ENCODE measurements around the gene DPF1. TPM values are rescaled to one million over a fixed set of nuclear protein-coding genes. Genes with fewer than 3 reads are reported as not detected.

The DPF1 gene
- total and polyA plus RNA-seq, 2 donors (not counting 1 experiment from before 2014, with no cell fraction given) = not detected

DNA sequence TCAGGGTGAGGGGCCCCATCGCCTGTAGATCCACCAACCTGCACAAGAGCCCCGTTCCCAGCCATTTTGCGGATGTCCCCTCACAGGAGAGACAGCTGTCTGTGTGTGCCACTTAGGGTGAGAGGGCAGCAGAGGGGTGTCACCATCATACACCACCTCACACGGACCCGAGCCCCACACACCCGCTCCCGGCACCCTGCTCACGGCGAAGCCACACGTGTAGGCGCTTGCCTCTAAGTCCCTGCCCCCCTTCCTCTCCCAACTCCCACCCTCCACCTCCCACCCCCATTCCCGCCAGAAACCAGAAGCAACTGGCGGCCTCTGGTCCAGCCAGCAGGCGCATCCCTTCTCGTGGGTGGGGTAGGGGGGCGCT is 4.0 kb upstream of the DPF1 start:
- POLR2A ChIA-PET = no interaction called here
- intact Hi-C loops (cut with micrococcal nuclease) = loop anchor here (10.0 kb wide), 1 partner anchor 323 kb away; the partner anchor contains the start of genes SIPA1L3 and WDR87
- no peak for ATAC-seq (ENCODE audit: low read depth)

More for the DNA sequence above, 4.0 kb upstream of the DPF1 start:
- no peak overlapping the region for H3K9ac ChIP-seq (ENCODE audit: low read length)
- H3K4me2 ChIP-seq (replicated peaks; ENCODE audit: low read depth, low read length, poor library complexity, severe bottlenecking) = no peak overlapping the region
- CTCF ChIA-PET = interaction anchor here (0.6 to 2.4 kb wide), 3 partner anchors 8 to 298 kb away, joined by 3 to 14 read pairs (median 4); no protein-coding TSS in a partner anchor
- H3K4me1 Mint-ChIP-seq = peaks cover 32% of the 10 kb centered on the region
- H3K27ac ChIP-seq (ENCODE audit: low read length in 2 of 2) = no peak overlapping the region
- H3K79me2 ChIP-seq (ENCODE audit: control insufficient read depth, insufficient read depth, low read length) = no peaks in the 10 kb centered on the region
- H3K36me3 ChIP-seq (replicated peaks in 1 of 2; ENCODE audit: control extremely low read depth in 1 of 2, control insufficient read depth in 1 of 2, extremely low read depth in 1 of 2, insufficient read depth in 2 of 2, low read length in 1 of 2) = no peaks in the 10 kb centered on the region
- 10% methylated on average over 10 of the region's 16 CpGs for WGBS (ENCODE audit: insufficient coverage)
- no peaks in the 10 kb centered on the region for H4K20me1 ChIP-seq (ENCODE audit: control insufficient read depth, insufficient read depth, low read length, poor library complexity, severe bottlenecking)
- TF ChIP-seq, protein P1, sequence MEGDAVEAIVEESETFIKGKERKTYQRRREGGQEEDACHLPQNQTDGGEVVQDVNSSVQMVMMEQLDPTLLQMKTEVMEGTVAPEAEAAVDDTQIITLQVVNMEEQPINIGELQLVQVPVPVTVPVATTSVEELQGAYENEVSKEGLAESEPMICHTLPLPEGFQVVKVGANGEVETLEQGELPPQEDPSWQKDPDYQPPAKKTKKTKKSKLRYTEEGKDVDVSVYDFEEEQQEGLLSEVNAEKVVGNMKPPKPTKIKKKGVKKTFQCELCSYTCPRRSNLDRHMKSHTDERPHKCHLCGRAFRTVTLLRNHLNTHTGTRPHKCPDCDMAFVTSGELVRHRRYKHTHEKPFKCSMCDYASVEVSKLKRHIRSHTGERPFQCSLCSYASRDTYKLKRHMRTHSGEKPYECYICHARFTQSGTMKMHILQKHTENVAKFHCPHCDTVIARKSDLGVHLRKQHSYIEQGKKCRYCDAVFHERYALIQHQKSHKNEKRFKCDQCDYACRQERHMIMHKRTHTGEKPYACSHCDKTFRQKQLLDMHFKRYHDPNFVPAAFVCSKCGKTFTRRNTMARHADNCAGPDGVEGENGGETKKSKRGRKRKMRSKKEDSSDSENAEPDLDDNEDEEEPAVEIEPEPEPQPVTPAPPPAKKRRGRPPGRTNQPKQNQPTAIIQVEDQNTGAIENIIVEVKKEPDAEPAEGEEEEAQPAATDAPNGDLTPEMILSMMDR (IDR thresholded peaks at IDR 0.05) = no peak
- no peak for TF ChIP-seq EZH2 (IDR thresholded peaks at IDR 0.05; ENCODE audit: borderline replicate concordance, insufficient read depth, low read depth, low read length, poor library complexity, severe bottlenecking)
- H3K9me3 Mint-ChIP-seq (ENCODE audit: insufficient read depth) = no peaks in the 10 kb centered on the region
- no peak overlapping the region for H2AFZ ChIP-seq (ENCODE audit: insufficient read depth, low read depth, low read length, poor library complexity, severe bottlenecking)
- H3K4me3 Mint-ChIP-seq = peak overlapping the region; percentile 59
- no peak for DNase-seq
- peaks cover 44% of the 10 kb centered on the region for H3K27me3 Mint-ChIP-seq
- no peak overlapping the region for H3K27ac Mint-ChIP-seq
- no peak overlapping the region for H3K4me3 ChIP-seq (ENCODE audit: control extremely low read depth in 1 of 5, extremely low read depth in 1 of 5, insufficient read depth in 1 of 5, low read depth in 2 of 5, low read length in 4 of 5)
- H3K27me3 ChIP-seq (replicated peaks in 1 of 4; ENCODE audit: control extremely low read depth in 1 of 4, control insufficient read depth in 3 of 4, insufficient read depth in 4 of 4, low read length in 3 of 4) = peaks cover 0 to 83% (median 43%) of the 10 kb centered on the region in 4 experiments
- H3K9me3 ChIP-seq (ENCODE audit: control extremely low read depth in 1 of 3, control insufficient read depth in 2 of 3, insufficient read depth in 1 of 3, low read length in 2 of 3) = peaks cover 0 to 18% (median 0%) of the 10 kb centered on the region in 3 donors
- H3K4me1 ChIP-seq (ENCODE audit: control insufficient read depth in 2 of 2, insufficient read depth in 2 of 2, low read length in 2 of 2) = peaks cover 32 to 40% of the 10 kb centered on the region in 2 donors
